Activated effector memory CD4-positive, alpha-beta T cell treated with anti-CD3 and anti-CD28 coated beads, Interleukin-2, amount 50 U/mL, for 16 hours (primary cell): ENCODE results near the gene SPATA16.
"Not testable (repeated sequence)": the region's sequence is repeated elsewhere in the genome, so short reads cannot be mapped to it uniquely, and the experiment has no call there.

Experiments
- DNase-seq: peaks from one replicate; pipeline ENCODE4 v3.0.0-alpha.2; 2020

Gene SPATA16

DNA sequence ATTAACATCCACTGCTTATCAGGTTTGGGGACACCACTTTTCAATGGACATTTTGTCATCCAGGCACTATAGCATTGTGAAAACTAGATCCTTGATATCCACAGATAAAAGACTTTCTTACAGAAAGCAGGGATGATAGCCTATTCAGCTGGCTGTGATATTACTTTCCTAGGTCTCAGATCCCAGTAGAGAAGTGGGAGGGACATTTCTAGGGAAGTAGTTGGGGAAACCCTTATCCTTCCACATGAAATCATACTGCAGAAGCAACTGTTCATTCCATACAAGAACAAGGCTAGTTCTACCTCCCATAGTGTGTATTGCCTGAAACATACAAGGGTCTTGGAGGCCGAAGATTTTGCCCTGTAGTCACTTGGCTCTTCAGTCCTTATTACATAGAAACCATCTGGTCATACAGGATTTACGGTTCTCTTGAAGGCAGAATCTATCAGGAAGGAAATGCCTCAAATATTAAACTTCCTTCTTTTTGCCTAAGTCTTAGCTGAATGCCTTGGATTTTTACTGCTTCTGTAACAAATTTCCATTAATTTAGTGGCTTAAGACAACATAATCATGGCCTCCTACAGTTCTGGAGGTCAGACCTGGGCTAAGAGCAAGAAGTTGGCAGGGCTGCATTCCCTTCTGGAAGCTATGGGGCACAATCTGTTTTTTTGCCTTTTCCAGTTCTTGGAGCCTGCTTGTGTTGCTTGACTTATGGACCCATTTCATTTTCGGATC is 271.1 kb downstream of the SPATA16 start:
- no peak for DNase-seq

DNA sequence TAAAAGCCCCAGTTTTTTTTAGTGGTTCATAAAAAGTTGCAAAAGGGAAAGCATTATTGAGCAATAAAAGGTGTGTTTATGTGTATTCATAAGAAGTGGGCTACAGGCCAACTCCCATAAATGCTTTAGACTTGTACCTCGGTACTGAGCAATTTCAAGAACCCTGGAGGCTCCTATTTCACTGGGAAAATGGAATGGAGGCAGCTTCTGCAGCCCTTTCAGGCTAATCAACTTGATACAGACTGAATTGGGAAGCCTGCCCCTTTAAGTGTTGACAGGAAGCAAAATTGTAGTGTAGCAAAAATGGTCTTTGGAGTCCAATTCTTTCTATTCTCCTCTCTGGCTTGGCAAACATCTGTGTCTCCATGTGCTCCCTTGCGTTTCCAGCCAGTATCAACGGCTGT is 271.7 kb downstream of the SPATA16 start:
- DNase-seq: no peak

DNA sequence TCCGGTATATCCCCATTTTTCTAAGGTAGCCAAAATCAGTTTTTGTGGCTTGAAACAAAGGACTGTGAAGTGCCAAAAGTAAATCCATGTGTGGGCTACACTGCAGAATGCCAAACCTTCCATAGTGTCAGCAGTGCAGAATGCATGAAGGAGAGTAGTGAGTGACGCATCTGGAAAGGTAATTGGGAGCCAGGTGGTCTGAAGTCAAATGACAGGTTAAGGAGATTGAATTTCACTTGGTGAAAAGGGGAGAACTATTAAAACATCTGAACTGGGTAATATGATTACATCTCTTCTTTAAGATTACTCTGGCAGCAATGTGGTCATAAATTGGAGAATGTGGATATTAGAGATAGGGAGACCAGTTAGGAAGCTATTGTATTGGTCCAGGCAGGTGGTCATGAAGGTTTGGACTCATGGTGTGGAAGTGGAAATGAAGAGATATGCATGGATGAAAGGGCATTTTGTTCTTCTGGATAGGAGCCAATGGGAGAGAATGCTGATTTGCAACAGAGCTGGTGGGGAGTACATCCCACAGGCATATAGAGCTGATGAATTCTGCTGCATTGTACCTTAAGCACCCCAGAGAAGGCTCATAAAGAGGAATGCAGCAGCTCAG is 272.3 kb downstream of the SPATA16 start:
- DNase-seq: no peak

DNA sequence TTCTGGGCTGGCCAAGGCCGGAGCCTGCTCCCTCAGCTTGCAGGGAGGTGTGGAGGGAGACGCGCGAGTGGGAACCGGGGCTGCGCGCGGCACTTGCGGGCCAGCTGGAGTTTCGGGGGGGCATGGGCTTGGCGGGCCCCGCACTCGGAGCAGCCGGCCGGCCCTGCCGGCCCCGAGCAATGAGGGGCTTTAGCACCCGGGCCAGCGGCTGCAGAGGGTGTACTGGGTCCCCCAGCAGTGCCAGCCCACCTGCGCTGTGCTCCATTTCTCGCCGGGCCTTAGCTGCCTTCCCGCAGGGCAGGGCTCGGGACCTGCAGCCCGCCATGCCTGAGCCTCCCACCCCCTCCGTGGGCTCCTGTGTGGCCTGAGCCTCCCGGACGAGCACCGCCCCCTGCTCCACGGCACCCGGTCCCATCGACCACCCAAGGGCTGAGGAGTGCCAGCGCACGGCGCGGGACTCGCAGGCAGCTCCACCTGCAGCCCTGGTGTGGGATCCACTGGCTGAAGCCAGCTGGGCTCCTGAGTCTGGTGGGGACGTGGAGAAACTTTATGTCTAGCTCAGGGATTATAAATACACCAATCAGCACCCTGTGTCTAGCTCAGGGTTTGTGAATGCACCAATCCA is 274.2 kb downstream of the SPATA16 start:
- DNase-seq: not testable (repeated sequence)

DNA sequence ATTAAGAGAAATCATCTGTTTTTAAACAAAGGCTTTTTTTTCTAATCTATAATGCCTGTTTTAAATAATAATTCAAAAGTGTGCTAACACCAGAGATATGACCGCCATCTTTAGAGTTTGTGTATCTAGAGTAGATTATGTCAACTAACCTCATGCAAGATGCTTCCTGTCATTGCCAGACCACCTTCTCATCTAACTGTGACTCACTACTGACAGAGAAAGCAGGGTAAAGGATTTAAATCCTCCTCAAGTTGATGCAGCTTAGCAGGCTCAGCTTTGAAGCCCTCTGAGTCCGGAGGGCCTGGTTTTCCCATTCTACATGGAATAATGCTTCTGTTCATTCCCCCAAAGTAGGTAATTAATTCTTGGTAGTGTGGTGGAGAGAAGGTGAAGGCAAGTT is 282.0 kb downstream of the SPATA16 start:
- DNase-seq: no peak

DNA sequence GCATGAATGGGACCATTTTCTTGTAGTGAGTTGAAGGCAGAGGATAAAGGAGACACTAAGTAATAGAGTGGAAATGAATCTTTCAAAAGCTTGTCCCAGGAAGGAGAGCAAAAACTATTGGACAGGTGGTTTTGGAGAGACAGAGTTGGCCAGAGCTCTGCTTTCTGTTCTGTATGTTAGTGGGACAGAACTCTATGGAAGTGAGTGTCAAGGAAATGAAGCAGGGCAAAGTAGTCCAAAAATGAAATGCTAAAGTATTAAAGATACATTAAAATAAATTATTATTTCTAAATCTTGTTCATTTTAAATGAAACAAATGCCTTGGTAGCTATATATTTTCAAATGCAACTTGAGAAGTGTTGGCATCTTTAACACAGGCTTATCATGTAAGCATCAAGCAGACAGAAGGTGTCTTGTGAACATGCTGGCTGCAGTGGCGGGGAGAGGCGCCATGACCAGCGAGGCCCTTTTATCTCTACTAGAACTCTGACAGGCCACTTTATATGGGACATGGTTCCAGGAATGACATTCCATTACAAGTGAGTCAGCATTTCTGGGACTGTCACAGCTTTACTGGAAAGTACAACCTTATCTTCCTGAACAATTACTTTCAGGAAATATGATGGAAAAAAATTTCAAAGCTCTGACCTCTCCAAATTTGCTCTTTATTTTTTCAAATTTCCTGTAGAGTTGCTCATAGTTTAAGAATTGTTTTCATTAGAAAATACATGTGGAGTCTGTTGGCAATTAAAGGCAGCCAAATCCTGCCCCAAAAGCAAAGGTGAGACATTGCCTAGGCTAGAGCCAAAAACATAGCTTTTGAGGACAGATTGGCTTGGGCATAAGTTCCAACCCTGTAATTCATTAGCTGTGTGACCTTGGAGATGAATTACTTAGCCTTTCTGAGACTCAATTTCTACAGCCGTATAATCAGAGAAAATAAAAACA is 284.0 kb downstream of the SPATA16 start:
- DNase-seq: no peak

DNA sequence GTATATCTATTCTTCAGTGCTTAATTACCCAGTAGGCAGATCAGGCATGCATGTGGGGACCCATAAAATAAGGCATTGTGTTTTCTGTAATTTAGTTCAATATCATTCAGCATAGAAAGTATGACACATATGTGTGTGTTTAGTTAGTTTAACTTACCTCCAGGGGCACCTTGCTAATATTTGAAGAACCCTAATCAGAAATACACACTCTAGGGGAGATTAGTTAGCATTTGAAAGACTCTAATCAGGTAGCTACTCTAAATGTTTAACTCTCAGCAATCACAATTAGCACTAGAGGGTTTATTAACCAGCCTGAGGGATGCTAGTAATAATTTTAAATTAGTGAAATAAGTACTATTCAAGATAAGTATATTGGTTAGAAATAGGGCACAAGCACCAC is 286.0 kb downstream of the SPATA16 start:
- DNase-seq: no peak

DNA sequence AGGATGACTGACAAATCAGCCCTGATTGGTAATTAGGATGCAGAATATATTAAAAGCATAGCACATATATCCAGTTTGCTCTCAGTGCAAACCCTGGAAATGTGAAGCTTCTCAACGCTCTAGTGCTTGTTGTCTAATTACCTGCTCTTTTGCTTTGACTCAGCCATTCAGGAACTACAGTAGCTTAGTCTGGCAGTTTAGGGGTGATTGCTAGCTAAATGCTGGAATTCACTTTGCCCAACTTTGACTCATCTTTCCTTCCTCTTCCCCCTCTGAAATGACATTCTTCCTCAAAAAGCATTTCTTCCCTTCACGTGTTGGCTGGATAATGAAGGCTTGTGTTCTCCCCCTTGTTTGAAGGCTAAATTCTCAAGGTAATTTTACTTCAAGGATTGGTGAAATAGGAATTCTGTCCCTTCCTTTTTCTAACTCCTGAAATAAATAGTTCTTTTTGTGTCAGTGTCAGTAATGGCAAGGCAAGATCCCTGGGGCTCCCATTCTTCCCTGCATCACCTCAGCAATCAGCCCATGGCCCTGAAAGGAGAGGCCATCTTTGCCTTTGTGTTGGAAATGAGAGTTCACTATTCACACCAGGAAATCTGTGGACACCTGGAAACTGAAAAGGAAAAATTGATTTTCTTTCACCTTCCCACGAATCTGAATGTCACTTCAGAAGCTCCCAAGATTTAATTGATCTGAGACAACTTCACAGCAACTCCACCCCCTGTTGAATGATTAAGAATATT is 286.9 kb downstream of the SPATA16 start:
- DNase-seq: no peak

DNA sequence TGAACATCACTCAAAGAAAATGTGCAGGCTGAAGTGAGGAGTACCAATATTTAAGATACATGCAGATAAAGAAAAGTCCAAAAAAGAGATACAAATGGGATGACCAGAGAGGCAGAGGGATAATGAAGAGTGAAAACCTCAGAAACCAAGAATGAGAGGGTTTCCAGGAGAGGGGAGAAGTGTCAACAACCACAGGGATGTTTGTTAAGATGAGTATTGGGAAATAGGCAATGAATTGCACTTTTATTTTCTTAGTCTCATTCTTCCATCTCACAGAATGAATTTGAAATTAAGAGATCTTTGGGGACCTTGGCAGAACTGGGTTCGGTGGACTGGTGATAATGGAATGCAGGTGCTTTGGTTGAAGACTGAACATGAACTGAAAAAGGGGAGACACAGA is 288.0 kb downstream of the SPATA16 start:
- no peak for DNase-seq

DNA sequence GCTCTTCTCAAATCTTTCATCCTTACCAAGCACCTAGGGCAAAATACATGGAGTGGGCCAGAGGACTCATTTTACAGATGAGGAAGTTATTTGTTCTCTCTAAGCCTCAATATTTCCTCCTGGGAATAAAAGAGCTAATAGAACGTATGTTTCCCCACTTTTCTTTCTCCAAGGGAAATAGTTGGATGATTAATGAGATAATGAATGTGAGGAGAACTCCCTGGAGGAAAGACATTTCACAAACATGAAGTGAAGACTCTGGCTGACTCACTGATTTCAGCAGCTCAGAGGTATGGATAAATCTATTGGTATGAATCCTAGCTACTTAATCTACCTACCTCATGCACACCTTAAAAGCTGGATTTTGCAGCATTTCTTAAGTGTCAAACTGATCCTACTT is 292.1 kb downstream of the SPATA16 start:
- DNase-seq: no peak

DNA sequence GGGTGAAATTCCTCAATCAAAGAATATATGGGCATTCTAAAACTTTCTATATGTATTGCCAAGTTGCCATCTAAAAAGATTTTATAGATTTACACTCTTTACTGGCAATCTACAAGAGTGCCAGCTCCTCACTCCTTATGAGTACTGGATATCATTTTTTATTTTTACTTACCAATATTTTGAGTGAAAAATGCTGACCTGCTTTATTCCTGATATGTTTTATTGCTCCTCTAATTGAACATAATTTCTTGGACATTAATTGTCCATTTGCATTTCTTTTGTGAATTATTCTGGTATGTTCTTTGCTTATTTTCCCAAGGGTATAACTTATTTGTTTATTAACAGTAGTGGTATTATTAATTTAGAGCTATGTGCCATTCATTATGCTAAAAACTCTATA is 293.7 kb downstream of the SPATA16 start:
- DNase-seq: no peak

DNA sequence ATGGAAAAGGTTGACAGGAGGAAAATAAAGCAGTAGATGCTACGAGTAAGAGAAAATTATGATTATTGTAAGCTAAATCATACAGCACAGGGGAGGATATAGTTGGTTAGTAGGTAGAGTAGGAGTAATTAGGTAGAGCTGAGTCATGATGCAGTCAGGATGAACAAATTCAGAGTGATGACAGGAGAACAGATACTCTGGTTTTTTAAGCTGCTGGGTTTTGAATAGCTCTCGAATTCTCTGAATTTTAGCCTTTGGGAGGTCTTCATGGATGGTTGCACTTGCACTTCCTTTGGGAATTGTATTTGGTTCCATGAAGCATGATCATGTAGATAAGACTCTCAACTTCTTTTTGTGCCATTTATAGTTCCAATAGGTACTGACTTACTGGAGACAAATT is 294.3 kb downstream of the SPATA16 start:
- DNase-seq: no peak

DNA sequence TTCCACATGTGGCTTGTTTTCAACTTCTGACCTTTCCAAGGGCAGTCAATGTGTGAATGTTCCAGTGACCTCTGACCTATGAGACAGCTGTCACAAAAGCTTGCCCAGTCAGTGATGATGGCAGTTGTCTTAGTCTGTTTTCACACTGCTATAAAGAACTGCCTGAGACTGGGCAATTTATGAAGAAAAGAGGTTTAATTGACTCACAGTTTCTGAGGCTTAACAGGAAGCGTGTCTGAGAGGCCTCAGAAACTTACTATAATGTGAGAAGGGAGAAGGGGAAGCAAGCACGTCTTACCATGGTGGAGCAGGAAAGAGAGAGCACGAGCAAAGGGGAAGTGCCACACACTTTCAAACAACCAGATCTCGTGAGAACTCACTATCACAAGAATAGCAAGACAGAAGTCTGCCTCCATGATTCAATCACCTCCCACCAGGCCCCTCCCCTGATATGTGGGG is 294.9 kb downstream of the SPATA16 start:
- no peak for DNase-seq

DNA sequence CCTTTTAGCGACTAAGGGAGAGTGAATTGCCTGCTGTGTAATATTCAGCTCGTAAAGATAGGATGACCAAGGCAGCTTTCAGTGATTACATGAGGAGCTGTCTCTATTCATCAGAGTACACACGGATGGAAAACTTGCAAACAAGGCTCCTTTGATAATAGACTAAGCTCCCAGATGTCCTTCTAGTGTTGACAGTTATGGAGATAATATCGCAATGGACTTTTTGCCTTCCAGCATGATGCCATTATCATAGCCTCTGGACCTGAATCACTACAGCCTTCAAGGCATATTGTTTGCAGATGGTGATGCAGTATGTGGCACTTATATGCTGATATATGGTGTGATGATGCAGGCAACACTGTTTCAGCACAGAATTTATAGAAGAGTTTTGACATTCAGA is 296.6 kb downstream of the SPATA16 start:
- DNase-seq: no peak

DNA sequence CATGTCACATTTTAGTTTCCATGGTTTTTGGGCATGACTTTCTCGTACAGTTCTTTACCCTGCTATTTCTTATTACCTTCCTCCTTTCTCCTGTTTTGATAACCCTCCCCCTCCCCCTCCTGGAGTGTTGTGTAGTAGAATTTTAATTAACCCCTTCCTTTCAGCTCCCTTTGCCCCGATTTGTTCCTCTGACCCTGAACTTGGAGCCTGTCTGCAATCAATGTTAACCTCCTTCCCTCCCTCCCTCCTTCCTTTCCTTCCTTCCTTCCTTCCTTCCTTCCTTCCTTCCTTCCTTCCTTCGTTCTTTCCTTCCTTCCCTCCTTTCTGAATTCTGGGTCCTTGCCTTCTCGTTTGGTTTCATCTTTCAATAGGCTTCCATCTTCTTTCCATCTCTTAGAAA is 300.1 kb downstream of the SPATA16 start:
- no peak for DNase-seq

DNA sequence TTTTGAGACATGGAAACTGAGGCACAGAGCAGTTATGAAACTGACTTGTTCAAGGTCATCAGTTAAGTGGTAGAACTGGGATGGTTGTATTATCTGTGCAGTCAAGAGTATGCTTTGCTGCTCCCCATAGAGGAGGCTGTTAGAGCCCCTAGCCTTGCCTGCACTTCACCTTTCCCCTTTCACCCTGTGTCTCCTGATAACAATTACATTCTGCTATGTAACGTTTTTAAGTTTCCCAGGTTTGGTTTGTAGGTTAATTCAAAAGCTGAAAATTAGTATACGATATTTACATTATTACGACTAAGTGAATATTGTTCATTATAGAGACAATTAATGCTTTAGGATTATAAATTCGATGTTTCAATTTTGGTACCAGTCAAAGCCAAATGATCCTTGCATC is 300.6 kb downstream of the SPATA16 start:
- DNase-seq: no peak

DNA sequence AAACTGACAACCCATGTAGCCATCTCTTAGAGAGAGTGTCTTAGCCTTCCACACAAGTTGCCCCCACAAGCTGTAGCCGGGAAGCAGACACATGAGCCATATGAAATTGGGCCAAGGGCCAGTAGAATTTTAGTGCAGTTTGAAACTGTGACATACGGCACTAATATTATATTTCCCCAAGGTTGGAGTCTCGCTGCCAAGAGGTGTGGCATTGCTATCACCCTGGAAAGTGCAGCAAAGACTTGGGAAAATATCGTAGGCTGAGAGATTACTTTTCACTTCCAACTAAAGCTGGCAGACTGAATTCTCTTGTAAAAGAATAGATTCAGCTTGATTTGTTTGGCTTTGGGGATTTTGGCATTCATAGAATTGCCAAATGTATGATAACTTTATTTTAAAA is 301.4 kb downstream of the SPATA16 start:
- no peak for DNase-seq
